Endothelial cell of umbilical vein (primary cell): ENCODE measurements around the gene PLXNB1.
A peak's percentile ranks its signal among the peaks of the same experiment; 100 is the strongest.

ENCODE experiments used
- JUN ChIP-seq: IDR thresholded peaks from 2 replicates; pipeline ENCODE4 v1.6.1; 2011; ENCODE audit warnings: borderline replicate concordance, low read depth; ENCODE audit not compliant: insufficient read length, insufficient read depth
- POLR2A ChIP-seq: IDR thresholded peaks from 2 replicates; pipeline ENCODE4 v1.6.1; 2012; ENCODE audit warnings: low read depth, mild to moderate bottlenecking, control low read depth, low read length
- POLR2AphosphoS5 ChIP-seq: IDR thresholded peaks from 2 replicates; pipeline ENCODE4 v1.6.1; 2012; ENCODE audit warnings: low read depth, mild to moderate bottlenecking, control low read depth, low read length, moderate library complexity; ENCODE audit not compliant: insufficient read depth
- TF ChIP-seq, protein P1 (sequence below), 2 donors: IDR thresholded peaks; 1 replicate in 1 of 2; 2 replicates in 1 of 2; pipeline ENCODE4 v1.5.1; 2011; ENCODE audit warnings: low read length in 2 of 2, mild to moderate bottlenecking in 2 of 2, moderate library complexity in 2 of 2, control low read depth in 1 of 2, inconsistent platforms in 1 of 2, low read depth in 1 of 2; ENCODE audit not compliant: insufficient read depth in 1 of 2; ENCODE audit errors: extremely low read depth in 1 of 2

DNA sequence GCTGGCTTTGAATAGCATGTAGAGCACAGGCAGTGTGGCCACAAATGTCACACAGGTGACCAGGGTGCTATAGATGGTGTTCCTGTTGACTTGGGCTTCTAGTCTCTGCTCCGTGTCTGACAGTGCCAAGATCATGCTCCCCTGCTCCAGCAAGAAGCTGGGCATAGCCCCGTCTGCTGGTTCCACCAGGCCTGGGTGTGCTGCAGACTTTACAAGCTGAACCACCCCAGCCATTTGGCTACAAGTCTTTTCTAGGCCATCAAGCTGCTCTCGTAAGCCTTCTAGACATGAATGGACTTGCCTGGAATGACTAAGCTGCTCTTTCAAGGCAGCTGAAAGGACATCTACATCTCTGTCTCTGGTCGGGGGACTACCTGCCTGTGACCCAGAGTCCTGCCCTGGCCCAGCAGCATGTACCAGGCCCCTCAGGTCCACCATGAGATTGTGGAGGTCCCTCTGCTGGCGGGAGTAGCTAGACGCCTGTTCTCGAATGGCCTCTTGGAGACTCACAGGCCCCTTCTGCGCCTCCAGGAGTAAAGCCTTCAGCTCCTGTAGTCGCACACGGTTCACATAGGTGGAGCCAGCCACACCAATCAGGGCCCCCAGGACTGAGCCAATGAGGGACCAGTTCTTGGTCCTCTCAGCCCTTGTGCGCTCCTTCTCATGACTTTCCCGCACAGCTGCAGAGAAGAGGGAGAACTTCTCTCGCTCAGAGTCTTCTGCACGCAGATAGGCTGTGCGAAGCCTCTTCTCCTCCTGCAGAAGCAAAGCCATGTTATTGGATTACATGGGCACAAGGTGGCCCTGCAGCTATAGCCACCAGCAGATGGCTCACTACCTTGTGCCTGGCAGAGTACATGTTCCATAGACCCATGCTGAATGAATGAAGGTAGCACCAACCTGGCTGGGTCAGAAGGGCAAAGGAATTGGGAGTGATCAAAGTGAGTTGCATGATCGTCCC is 2.8 kb upstream of the PLXNB1 start:
- TF ChIP-seq, protein P1, sequence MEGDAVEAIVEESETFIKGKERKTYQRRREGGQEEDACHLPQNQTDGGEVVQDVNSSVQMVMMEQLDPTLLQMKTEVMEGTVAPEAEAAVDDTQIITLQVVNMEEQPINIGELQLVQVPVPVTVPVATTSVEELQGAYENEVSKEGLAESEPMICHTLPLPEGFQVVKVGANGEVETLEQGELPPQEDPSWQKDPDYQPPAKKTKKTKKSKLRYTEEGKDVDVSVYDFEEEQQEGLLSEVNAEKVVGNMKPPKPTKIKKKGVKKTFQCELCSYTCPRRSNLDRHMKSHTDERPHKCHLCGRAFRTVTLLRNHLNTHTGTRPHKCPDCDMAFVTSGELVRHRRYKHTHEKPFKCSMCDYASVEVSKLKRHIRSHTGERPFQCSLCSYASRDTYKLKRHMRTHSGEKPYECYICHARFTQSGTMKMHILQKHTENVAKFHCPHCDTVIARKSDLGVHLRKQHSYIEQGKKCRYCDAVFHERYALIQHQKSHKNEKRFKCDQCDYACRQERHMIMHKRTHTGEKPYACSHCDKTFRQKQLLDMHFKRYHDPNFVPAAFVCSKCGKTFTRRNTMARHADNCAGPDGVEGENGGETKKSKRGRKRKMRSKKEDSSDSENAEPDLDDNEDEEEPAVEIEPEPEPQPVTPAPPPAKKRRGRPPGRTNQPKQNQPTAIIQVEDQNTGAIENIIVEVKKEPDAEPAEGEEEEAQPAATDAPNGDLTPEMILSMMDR (IDR thresholded peaks at IDR 0.05; ENCODE audit: extremely low read depth in 1 of 2, insufficient read depth in 1 of 2, low read depth in 1 of 2, low read length in 2 of 2): peak in 1 of 2 donors; percentile 16
- TF ChIP-seq POLR2A (no peak), POLR2AphosphoS5 (no peak), JUN (no peak)
